ENCODE results near the gene WDR86.

WDR86 gene

GRCh38 chr7:151435971-151436370 lies 26.1 kb upstream of the WDR86 start:
- no peak overlapping the region for H3K4me3 ChIP-seq (ENCODE audit: low read length, poor library complexity, severe bottlenecking)
- no peaks in the 10 kb centered on the region for H3K79me2 ChIP-seq (ENCODE audit: insufficient read depth, low read length)

GRCh38 chr7:151435103-151435916 lies 25.5 kb upstream of the WDR86 start:
- Histone ChIP-seq H3K36me3 (ENCODE audit: insufficient read depth, low read length) (no peaks in the 10 kb centered on the region), H3K4me1 (ENCODE audit: insufficient read depth, low read length, poor library complexity, severe bottlenecking) (peaks cover 13% of the 10 kb centered on the region), H3F3A (ENCODE audit: low read depth) (no peaks in the 10 kb centered on the region), H3K79me2 (ENCODE audit: insufficient read depth, low read length) (no peaks in the 10 kb centered on the region), H3K9ac (ENCODE audit: low read depth, low read length, poor library complexity, severe bottlenecking) (no peak overlapping the region), H3K27me3 (ENCODE audit: insufficient read depth, low read length, poor library complexity, severe bottlenecking) (no peaks in the 10 kb centered on the region), H3K9me2 (replicated peaks; ENCODE audit: low read depth, low read length) (no peaks in the 10 kb centered on the region), H2AFZ (ENCODE audit: low read length) (no peak overlapping the region), H3K9me3 (ENCODE audit: insufficient read depth, low read depth, low read length) (no peaks in the 10 kb centered on the region), H3K4me3 (ENCODE audit: low read length, poor library complexity, severe bottlenecking) (no peak overlapping the region), H4K20me1 (ENCODE audit: insufficient read depth, low read length, poor library complexity, severe bottlenecking) (no peaks in the 10 kb centered on the region), H3K4me2 (ENCODE audit: low read depth, low read length, poor library complexity, severe bottlenecking) (no peak overlapping the region)
- TF ChIP-seq CTCF (conservative IDR thresholded peaks at IDR 0.05; ENCODE audit: low read length) (no peak), EZH2phosphoT487 (IDR thresholded peaks at IDR 0.05; ENCODE audit: borderline replicate concordance) (no peak)

More at GRCh38 chr7:151435971-151436370, 26.1 kb upstream of the WDR86 start:
- Histone ChIP-seq H2AFZ (ENCODE audit: low read length) (no peak overlapping the region), H3K9me2 (replicated peaks; ENCODE audit: low read depth, low read length) (no peaks in the 10 kb centered on the region), H3K9me3 (ENCODE audit: insufficient read depth, low read depth, low read length) (no peaks in the 10 kb centered on the region), H3K4me1 (ENCODE audit: insufficient read depth, low read length, poor library complexity, severe bottlenecking) (peaks cover 19% of the 10 kb centered on the region), H3K27me3 (ENCODE audit: insufficient read depth, low read length, poor library complexity, severe bottlenecking) (no peaks in the 10 kb centered on the region), H3K4me2 (ENCODE audit: low read depth, low read length, poor library complexity, severe bottlenecking) (no peak overlapping the region), H3K9ac (ENCODE audit: low read depth, low read length, poor library complexity, severe bottlenecking) (no peak overlapping the region), H3F3A (ENCODE audit: low read depth) (no peaks in the 10 kb centered on the region), H4K20me1 (ENCODE audit: insufficient read depth, low read length, poor library complexity, severe bottlenecking) (no peaks in the 10 kb centered on the region), H3K36me3 (ENCODE audit: insufficient read depth, low read length) (no peaks in the 10 kb centered on the region)
- TF ChIP-seq EZH2phosphoT487 (IDR thresholded peaks at IDR 0.05; ENCODE audit: borderline replicate concordance) (no peak), CTCF (conservative IDR thresholded peaks at IDR 0.05; ENCODE audit: low read length) (no peak)

- TF ChIP-seq EZH2phosphoT487 (IDR thresholded peaks at IDR 0.05; ENCODE audit: borderline replicate concordance) (no peak), CTCF (conservative IDR thresholded peaks at IDR 0.05; ENCODE audit: low read length) (no peak)
- peaks cover 19% of the 10 kb centered on the region for H3K4me1 ChIP-seq (ENCODE audit: insufficient read depth, low read length, poor library complexity, severe bottlenecking)
- H3K9me2 ChIP-seq (replicated peaks; ENCODE audit: low read depth, low read length), result no peaks in the 10 kb centered on the region
- no peak overlapping the region for H3K4me2 ChIP-seq (ENCODE audit: low read depth, low read length, poor library complexity, severe bottlenecking)
- H4K20me1 ChIP-seq (ENCODE audit: insufficient read depth, low read length, poor library complexity, severe bottlenecking), result no peaks in the 10 kb centered on the region
- H3K27me3 ChIP-seq (ENCODE audit: insufficient read depth, low read length, poor library complexity, severe bottlenecking), result no peaks in the 10 kb centered on the region
- no peaks in the 10 kb centered on the region for H3F3A ChIP-seq (ENCODE audit: low read depth)
- no peaks in the 10 kb centered on the region for H3K79me2 ChIP-seq (ENCODE audit: insufficient read depth, low read length)
- no peak overlapping the region for H3K9ac ChIP-seq (ENCODE audit: low read depth, low read length, poor library complexity, severe bottlenecking)
- H2AFZ ChIP-seq (ENCODE audit: low read length), result no peak overlapping the region
- no peak overlapping the region for H3K4me3 ChIP-seq (ENCODE audit: low read length, poor library complexity, severe bottlenecking)
- no peaks in the 10 kb centered on the region for H3K36me3 ChIP-seq (ENCODE audit: insufficient read depth, low read length)
- H3K9me3 ChIP-seq (ENCODE audit: insufficient read depth, low read depth, low read length), result no peaks in the 10 kb centered on the region
Measured at GRCh38 chr7:151434549-151434948, 24.7 kb upstream of the WDR86 start.
